ENCODE measurements around the gene PGM2L1.

PGM2L1 gene

GRCh38 chr11:74282914-74283371, 115.3 kb downstream of the PGM2L1 start:
- Histone ChIP-seq H3K4me1 (ENCODE audit: control insufficient read depth, insufficient read depth, low read length, poor library complexity, severe bottlenecking) (no peaks in the 10 kb centered on the region), H3K27ac (ENCODE audit: insufficient read depth, low read length, poor library complexity, severe bottlenecking) (no peak overlapping the region), H3K4me3 (ENCODE audit: insufficient read depth, low read depth, low read length, poor library complexity, severe bottlenecking) (no peak overlapping the region), H3K27me3 (replicated peaks; ENCODE audit: control insufficient read depth, insufficient read depth, low read length, poor library complexity, severe bottlenecking) (no peaks in the 10 kb centered on the region), H3K9me3 (ENCODE audit: control insufficient read depth, low read length) (no peaks in the 10 kb centered on the region), H3K36me3 (ENCODE audit: control insufficient read depth, insufficient read depth, low read length) (no peaks in the 10 kb centered on the region)
- DNase-seq = no peak

DNA sequence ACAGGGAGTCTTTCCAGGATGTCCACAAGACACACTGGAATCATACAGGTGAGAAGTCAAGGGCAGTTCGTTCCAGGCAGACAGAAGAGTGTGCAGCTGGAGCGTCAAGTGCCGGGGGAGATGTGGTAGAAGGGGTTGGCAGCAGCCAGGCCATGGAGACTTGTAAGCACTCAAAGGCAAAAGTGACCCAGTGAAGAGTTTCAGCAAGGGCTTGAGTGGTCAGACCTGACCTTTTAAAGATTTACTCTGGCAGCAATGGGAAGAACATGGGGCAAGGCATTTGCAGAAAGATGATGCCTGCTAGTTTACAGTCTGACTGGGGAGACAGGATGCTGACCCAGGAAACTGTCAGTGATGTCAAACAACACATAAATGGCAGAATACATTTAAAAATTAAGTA, 115.8 kb downstream of the PGM2L1 start:
- Histone ChIP-seq H3K36me3 (ENCODE audit: control insufficient read depth, insufficient read depth, low read length) (no peaks in the 10 kb centered on the region), H3K27ac (ENCODE audit: insufficient read depth, low read length, poor library complexity, severe bottlenecking) (no peak overlapping the region), H3K4me1 (ENCODE audit: control insufficient read depth, insufficient read depth, low read length, poor library complexity, severe bottlenecking) (no peaks in the 10 kb centered on the region), H3K4me3 (ENCODE audit: insufficient read depth, low read depth, low read length, poor library complexity, severe bottlenecking) (no peak overlapping the region), H3K9me3 (ENCODE audit: control insufficient read depth, low read length) (no peaks in the 10 kb centered on the region), H3K27me3 (replicated peaks; ENCODE audit: control insufficient read depth, insufficient read depth, low read length, poor library complexity, severe bottlenecking) (no peaks in the 10 kb centered on the region)
- DNase-seq = no peak

DNA sequence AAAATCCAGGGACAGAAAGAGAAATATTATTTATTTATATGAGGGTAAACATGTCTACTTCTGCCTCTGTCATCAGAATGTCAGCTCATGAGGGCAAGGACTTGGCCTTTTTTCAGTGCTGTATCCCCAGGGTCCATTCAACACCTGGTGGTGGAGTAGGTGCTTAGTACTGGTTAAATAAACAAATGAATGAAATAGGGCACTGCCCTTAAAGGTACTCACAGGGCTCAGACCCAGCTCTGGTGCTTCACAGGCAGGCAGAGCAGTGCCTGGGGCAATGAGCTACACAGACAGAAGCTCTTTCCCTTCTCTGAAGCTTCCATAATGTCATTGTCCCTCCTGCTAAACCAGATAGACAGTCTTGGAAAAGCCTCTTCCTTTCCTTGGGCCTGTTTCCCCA, 117.7 kb downstream of the PGM2L1 start:
- DNase-seq = no peak
- no peaks in the 10 kb centered on the region for H3K4me1 ChIP-seq (ENCODE audit: control insufficient read depth, insufficient read depth, low read length, poor library complexity, severe bottlenecking)
- no peaks in the 10 kb centered on the region for H3K36me3 ChIP-seq (ENCODE audit: control insufficient read depth, insufficient read depth, low read length)
- no peak overlapping the region for H3K27ac ChIP-seq (ENCODE audit: insufficient read depth, low read length, poor library complexity, severe bottlenecking)
- no peaks in the 10 kb centered on the region for H3K27me3 ChIP-seq (replicated peaks; ENCODE audit: control insufficient read depth, insufficient read depth, low read length, poor library complexity, severe bottlenecking)
- H3K4me3 ChIP-seq (ENCODE audit: insufficient read depth, low read depth, low read length, poor library complexity, severe bottlenecking) = no peak overlapping the region
- H3K9me3 ChIP-seq (ENCODE audit: control insufficient read depth, low read length) = no peaks in the 10 kb centered on the region
